ENCODE results near the gene CELSR2.

- TF ChIP-seq POLR2A (IDR thresholded peaks at IDR 0.05; ENCODE audit: low read depth) (no peak), CTCF (IDR thresholded peaks at IDR 0.05) (no peak), EP300 (IDR thresholded peaks at IDR 0.05) (no peak)
These were observed 20.8 kb downstream of the CELSR2 start for GRCh38 chr1:109269981-109270622.

All from esophagus muscularis mucosa (tissue), 4 donors.